Measurements from ENCODE around the gene DRG2.

DNA sequence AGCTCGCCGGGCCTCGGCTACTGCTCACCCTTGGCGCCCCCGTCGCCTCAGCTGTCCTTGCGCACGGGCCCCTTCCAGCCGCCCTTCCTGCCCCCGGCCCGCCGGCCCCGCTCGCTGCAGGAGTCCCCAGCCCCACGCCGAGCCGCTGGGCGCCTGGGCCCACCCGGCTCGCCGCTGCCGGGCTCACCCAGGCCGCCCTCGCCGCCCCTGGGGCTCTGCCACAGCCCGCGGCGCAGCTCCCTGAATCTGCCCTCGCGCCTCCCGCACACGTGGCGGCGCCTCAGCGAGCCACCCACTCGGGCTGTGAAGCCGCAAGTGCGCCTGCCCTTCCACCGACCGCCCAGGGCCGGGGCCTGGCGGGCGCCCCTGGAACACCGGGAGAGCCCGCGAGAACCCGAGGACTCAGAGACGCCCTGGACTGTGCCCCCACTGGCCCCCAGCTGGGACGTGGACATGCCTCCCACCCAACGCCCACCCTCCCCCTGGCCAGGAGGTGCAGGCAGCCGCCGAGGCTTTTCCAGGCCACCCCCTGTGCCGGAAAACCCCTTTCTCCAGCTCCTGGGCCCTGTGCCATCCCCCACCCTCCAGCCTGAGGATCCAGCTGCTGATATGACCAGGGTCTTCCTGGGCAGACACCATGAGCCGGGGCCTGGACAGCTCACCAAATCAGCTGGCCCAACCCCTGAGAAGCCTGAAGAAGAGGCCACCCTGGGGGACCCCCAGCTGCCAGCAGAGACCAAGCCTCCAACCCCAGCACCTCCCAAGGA, 33.6 kb downstream of the DRG2 start:
- TF ChIP-seq, protein P1, sequence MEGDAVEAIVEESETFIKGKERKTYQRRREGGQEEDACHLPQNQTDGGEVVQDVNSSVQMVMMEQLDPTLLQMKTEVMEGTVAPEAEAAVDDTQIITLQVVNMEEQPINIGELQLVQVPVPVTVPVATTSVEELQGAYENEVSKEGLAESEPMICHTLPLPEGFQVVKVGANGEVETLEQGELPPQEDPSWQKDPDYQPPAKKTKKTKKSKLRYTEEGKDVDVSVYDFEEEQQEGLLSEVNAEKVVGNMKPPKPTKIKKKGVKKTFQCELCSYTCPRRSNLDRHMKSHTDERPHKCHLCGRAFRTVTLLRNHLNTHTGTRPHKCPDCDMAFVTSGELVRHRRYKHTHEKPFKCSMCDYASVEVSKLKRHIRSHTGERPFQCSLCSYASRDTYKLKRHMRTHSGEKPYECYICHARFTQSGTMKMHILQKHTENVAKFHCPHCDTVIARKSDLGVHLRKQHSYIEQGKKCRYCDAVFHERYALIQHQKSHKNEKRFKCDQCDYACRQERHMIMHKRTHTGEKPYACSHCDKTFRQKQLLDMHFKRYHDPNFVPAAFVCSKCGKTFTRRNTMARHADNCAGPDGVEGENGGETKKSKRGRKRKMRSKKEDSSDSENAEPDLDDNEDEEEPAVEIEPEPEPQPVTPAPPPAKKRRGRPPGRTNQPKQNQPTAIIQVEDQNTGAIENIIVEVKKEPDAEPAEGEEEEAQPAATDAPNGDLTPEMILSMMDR (conservative IDR thresholded peaks at IDR 0.05; ENCODE audit: low read length), result no peak
- TF ChIP-seq EZH2phosphoT487 (IDR thresholded peaks at IDR 0.05; ENCODE audit: borderline replicate concordance), result no peak
